ENCODE results near the gene AMOTL1.

DNA sequence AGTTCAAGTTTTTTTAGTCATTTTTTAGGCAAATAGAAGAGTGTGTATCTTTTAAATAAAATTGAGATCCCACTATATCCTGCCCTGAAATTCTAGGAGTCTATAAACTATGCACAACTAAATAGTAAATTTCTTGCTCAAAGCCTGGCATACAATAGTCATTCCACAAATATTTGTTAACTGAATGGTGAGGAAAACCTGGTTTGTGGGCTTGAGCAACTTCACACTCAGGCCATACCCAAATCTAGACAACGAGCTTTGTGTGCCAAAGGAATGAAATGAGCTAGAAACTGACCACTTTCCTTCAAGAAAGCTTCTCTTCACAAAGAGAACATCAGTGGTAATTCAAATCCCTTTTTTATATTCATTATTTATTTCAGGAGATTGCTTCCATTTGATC, 39.6 kb upstream of the AMOTL1 start:
- TF ChIP-seq, protein P1, sequence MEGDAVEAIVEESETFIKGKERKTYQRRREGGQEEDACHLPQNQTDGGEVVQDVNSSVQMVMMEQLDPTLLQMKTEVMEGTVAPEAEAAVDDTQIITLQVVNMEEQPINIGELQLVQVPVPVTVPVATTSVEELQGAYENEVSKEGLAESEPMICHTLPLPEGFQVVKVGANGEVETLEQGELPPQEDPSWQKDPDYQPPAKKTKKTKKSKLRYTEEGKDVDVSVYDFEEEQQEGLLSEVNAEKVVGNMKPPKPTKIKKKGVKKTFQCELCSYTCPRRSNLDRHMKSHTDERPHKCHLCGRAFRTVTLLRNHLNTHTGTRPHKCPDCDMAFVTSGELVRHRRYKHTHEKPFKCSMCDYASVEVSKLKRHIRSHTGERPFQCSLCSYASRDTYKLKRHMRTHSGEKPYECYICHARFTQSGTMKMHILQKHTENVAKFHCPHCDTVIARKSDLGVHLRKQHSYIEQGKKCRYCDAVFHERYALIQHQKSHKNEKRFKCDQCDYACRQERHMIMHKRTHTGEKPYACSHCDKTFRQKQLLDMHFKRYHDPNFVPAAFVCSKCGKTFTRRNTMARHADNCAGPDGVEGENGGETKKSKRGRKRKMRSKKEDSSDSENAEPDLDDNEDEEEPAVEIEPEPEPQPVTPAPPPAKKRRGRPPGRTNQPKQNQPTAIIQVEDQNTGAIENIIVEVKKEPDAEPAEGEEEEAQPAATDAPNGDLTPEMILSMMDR (conservative IDR thresholded peaks at IDR 0.05), result no peak
- no peak for TF ChIP-seq ZFX (IDR thresholded peaks at IDR 0.05)
